H7 (cell line): ENCODE results near the gene STXBP3. TPM values are rescaled to one million over a fixed set of nuclear protein-coding genes. Genes with fewer than 3 reads are reported as not detected.
"Not testable (repeated sequence)": the region's sequence is repeated elsewhere in the genome, so short reads cannot be mapped to it uniquely, and the experiment has no call there.

Experiments used
- DNase-seq: peaks from one replicate; pipeline ENCODE4 v3.0.0; 2012
- H3K27me3 ChIP-seq: 2 replicates; pipeline ENCODE4 v1.6.0; 2011; ENCODE audit warnings: mild to moderate bottlenecking, low read length; ENCODE audit not compliant: control insufficient read depth, insufficient read depth
- H3K36me3 ChIP-seq: replicated peaks from 2 replicates; pipeline ENCODE4 v1.5.1; 2011; ENCODE audit warnings: low read length; ENCODE audit not compliant: control insufficient read depth, insufficient read depth
- H3K4me3 ChIP-seq: 2 replicates; pipeline ENCODE4 v1.5.1; 2011; ENCODE audit warnings: low read depth, mild to moderate bottlenecking, control low read depth, low read length, moderate library complexity; ENCODE audit not compliant: insufficient read depth
- total RNA-seq: library from RNA; depleted of rRNA; stranded (reverse); fragments of >200 nt; shearing (Covaris generic); gene quantifications from 2 replicates; pipeline ENCODE4 v1.2.3, GENCODE V29; 2014

STXBP3 gene
- total RNA-seq, 1 experiment from 2014 or later = 31.0 TPM

DNA sequence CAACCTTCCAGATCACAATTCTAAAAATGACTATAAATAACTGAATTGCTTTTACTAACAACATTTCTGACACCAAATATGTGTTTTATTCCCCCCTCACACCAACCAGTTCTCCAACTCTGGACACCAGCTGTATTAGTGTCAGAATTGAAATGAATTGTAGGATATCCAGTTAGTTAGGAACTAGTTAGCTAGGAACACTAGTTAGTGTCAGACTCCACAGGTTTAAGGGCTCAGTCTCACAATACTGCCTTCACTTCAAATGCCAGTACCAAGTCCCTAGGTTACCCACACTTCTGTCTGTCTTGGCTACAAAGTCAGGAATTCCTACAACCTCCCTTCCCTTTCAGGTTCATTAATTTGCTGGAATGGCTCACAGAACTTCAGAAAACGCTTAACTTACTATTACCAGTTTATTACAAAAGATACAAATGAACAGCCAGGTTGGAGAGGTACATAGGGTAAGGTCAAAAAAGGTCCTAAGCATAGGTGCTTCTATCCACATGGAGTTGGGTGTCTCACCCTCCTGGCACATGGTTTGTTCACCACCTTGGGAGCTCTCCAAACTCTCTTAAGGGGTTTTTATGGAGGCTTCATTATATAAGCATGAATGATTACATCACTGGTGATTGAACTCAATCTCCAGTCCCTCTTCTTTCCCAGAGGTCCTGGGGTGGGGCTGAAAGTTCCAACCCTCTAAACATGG is 4.2 kb downstream of the STXBP3 start:
- DNase-seq = no peak
- no peaks in the 10 kb centered on the region; the same call in 1 of the 2 replicates for H3K36me3 ChIP-seq
- H3K27me3 ChIP-seq = peaks cover 2% of the 10 kb centered on the region; the same call in 1 of the 2 replicates

DNA sequence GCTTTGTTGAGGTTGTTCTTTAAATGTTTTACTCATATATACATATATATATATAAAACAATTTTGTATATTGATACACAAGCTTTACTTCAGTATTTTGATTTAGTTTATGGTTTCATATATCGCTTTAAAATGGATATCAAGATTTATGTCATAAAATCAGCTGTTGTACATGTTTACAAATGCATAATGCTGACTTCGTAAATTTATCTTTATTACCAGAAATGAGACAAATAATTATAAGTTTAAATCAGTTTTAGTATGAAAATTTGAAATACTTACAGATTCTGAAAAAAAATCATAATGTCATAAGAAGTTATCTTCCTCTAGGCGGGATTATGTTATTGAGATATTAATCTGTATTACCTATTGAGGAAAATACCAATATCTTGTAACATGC is 6.9 kb downstream of the STXBP3 start:
- no peaks in the 10 kb centered on the region for H3K27me3 ChIP-seq

More for the DNA sequence above, 4.2 kb downstream of the STXBP3 start:
- no peak overlapping the region for H3K4me3 ChIP-seq

DNA sequence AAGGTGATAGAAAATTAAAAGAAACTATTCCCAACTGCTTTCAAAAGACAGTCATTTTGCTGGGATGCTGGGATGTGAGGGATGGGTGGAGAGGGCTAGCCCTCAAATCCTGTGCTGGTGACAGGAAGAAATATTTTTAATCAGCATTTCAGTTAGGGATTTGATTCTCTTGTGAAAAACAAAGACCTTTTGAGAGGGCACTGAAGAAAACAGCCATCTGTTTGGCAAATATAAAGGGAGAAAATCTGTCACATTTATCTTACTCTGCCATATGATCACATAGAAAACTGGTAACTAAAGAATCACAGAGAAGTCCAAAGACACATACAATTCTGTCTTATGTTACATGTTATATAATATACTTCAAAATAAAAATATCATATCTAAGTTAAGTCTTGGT is 12.3 kb downstream of the STXBP3 start:
- Histone ChIP-seq H3K4me3 (no peak overlapping the region), H3K36me3 (peaks cover 6% of the 10 kb centered on the region), H3K27me3 (no peaks in the 10 kb centered on the region)
- no peak for DNase-seq

More for the DNA sequence above, 6.9 kb downstream of the STXBP3 start:
- DNase-seq = no peak
- Histone ChIP-seq H3K4me3 (no peak overlapping the region), H3K36me3 (peaks cover 3% of the 10 kb centered on the region; the same call in 1 of the 2 replicates)

DNA sequence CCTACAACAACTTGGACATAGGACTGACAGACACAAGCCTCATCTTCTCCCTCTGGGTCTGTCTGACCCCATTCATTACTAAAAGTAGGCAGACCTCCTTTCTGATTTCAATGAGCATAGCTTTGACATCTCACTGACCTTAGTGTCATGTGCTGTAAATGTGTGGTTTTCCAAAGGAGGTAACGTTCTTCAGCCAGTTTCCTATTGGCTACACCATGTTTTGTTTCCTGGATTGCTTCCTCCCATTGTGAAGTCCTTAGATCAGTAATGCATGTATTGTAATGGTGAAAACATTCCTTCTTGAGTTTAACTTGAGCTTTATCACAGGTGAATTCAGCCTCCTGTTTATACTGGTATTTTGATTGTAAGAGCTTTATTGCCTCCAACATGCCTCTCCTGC is 20.6 kb downstream of the STXBP3 start:
- no peak overlapping the region for H3K4me3 ChIP-seq
- no peaks in the 10 kb centered on the region for H3K27me3 ChIP-seq
- DNase-seq = no peak
- H3K36me3 ChIP-seq = peaks cover 3% of the 10 kb centered on the region

DNA sequence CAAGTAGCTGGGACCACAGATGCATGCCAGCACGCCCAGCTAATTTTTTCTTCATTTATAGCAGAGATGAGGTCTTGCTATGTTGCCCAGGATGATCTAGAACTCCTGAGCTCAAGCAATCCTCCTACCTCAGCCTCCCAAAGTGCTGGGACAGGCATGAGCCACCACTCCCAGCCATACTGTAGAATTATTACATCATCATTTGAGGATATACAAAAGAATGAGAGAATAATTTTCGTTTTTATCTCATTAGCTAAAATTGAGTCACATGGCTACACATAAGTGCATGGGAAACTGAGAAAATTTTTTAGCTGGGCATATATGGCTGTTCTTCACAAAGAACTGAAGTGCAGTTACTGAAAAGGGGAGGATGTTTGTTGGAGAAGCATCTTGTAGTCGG is 21.2 kb downstream of the STXBP3 start:
- DNase-seq = no peak
- Histone ChIP-seq H3K36me3 (peaks cover under 1% of the 10 kb centered on the region), H3K27me3 (no peaks in the 10 kb centered on the region), H3K4me3 (no peak overlapping the region)

DNA sequence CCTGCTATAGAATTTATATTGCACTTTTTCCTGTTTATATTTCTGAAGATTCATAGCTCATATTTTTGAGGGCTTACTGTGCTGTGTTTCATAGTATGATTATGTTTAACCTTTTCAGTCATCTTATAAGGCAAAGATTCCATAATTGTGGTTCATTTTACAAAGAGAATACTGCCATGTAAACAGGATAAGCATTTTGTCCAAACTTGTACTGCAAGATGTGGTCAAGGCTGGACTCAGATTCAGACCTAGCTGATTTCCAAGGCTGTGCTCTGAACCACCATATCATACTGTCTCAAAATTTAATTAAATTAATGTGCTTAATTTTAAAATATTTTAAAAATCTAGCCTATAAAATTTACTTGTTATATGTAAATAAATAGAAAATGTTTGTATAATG is 31.4 kb downstream of the STXBP3 start:
- H3K4me3 ChIP-seq = no peak overlapping the region
- peaks cover 3% of the 10 kb centered on the region for H3K36me3 ChIP-seq
- no peaks in the 10 kb centered on the region for H3K27me3 ChIP-seq
- no peak for DNase-seq

DNA sequence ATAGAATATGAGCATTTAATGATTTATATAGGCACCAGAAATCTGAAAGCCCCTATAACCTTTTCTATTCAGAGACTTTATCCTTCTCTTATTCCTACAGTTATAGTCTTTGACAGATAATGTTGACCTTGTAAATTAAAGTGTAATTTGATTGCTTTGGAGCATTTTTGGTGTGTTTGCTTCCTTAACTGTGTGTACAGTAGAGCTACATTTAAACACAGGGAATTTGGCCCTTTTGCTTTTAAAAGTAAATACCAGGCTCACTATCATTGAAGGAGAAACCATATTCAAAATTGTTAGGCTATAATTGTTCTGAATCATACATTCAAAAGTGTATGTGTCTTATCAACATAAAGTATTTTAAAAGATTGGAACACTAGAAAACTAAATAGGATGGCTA is 33.0 kb downstream of the STXBP3 start:
- no peak for DNase-seq
- Histone ChIP-seq H3K36me3 (no peaks in the 10 kb centered on the region; the same call in none of the 2 replicates), H3K4me3 (no peak overlapping the region), H3K27me3 (no peaks in the 10 kb centered on the region)

DNA sequence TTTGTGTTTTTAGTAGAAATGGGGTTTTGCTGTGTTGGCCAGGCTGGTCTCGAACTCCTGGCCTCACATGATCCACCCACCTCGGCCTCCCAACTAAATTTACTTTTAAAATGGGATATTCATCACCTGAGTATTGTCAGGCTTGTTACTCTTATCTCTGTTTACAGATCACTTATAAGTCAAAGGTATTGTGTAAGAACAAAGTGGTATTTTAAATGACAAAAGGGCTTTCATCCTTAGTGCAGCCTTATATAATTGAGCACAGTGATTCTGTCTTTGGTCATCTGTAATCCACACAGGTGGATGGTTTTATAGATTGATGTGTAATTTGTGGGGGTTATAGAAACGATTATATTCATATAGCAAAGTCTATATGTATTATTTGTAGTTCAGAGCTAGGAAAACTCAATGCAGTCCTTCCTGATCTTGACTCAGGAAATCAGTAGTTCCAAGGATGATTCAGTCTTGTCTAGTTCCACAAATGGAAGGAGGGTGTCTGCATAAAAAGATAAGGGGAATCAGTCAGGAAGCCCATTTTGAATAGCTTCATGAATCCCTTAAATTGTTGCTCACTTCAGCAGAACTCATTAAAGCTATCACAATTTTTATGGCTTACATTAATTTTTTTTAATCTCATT is 34.6 kb downstream of the STXBP3 start:
- H3K4me3 ChIP-seq = no peak overlapping the region
- no peaks in the 10 kb centered on the region for H3K27me3 ChIP-seq
- peaks cover 3% of the 10 kb centered on the region for H3K36me3 ChIP-seq
- DNase-seq = no peak

DNA sequence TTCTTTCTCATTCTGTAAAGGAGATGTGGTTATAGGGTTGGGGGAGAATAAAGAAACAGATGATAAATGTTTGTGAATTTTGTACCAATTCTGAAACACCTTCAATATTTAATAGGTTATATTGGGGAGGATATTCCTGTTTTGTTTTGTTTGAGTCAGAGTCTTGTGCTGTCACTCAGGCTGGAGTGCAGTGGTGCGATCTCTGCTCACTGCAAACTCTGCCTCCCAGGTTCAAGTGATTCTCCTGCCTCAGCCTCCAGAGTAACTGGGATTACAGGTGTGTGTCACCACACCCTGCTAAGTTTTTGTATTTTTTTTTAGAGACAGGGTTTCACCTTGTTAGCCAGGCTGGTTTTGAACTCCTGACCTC is 35.1 kb downstream of the STXBP3 start:
- H3K36me3 ChIP-seq, DNase-seq, H3K4me3 ChIP-seq, H3K27me3 ChIP-seq: not testable (repeated sequence)

DNA sequence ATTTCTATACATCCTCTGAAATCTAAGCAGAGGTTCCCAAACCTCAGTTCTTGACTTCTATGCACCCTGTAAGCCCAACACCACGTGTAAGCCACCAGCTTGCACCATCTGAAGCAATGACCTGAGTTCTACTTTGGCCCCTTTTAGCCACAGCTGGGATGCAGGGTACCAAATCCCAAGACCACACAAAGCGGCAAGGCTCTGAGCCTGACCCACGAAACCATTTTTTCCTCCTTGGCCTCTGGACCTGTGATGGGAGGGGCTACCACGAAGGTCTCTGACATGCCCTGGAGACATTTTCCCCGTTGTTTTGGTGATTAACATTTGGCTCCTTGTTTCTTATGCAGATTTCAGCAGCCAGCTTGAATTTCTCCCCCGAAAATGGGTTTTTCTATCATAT is 38.8 kb downstream of the STXBP3 start:
- no peak for DNase-seq
- H3K36me3 ChIP-seq = peaks cover 3% of the 10 kb centered on the region
- no peaks in the 10 kb centered on the region for H3K27me3 ChIP-seq
- H3K4me3 ChIP-seq = no peak overlapping the region

DNA sequence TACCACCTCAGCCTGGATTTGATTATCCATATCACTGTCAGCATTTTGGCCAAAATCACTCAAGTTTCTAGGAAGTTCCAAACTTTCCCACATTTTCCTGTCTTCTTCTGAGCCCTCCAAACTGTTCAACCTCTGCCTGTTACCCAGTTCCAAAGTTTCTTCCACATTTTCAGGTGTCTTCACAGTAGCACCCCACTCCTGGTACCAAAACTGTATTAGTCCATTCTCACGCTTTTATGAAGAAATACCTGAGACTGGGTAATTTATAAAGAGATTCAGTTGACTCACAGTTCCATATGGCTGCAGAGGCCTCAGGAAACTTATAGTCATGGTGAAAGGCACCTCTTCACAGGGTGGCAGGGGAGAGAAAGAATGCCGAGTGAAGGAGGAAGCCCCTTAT is 39.4 kb downstream of the STXBP3 start:
- H3K4me3 ChIP-seq = no peak overlapping the region
- no peak for DNase-seq
- peaks cover 3% of the 10 kb centered on the region for H3K36me3 ChIP-seq
- no peaks in the 10 kb centered on the region for H3K27me3 ChIP-seq

DNA sequence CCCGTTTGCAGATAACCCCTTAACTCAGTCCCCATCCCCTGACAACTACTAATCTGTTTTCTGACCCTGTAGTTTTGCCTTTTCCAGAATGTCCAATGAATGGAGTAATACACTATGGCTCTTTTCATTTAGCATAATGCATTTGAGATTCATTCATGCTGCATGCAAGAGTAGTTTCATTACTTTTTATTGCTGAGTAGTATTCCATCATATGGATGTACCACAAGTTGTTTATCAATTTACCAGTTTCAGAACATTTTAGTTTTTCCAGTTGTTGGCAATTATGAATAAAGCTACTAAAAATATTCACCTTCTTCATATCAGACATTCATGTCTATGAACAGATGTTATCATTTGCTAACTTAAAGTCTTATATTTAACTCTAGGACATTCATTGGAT is 45.3 kb downstream of the STXBP3 start:
- no peak for DNase-seq
- Histone ChIP-seq H3K36me3 (peaks cover 6% of the 10 kb centered on the region), H3K27me3 (no peaks in the 10 kb centered on the region), H3K4me3 (no peak overlapping the region)

DNA sequence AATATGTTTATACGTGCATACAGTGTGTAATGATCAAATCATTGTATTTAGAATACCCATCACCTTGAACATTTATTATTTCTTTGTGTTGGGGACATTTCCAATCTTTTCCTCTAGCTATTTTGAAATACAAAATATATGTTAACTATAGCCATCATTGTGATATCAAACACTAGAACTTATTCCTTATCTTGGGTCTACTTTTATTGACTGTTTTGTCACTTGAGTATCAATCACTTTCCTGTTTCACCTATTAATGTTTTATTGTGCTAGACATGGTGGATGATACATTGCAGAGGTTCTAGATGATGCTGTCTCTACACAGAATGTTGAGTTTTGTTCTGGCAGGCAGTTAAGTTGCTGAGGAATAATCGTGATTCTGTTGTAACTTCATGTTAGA is 45.9 kb downstream of the STXBP3 start:
- no peak for DNase-seq
- H3K27me3 ChIP-seq = no peaks in the 10 kb centered on the region
- H3K36me3 ChIP-seq = peaks cover 6% of the 10 kb centered on the region
- no peak overlapping the region for H3K4me3 ChIP-seq

DNA sequence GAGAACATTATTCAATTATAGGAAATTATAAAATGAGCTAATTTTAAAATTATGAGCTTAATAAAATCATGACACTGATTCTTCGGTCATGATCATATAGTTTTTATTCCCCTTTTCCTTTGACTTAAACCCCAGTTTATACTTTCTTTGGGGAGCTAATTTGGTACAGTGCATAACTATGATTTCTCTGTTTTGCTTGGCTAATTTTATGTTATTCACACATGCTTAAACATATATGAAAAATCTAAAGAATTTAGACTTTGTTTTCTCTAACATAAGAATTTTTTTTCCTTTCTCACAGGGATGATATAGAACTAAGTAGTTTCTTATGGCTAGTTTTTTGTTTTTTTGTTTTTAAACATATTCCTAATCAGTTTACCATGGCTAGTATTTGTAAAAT is 52.5 kb downstream of the STXBP3 start:
- H3K27me3 ChIP-seq = no peaks in the 10 kb centered on the region
- peaks cover 5% of the 10 kb centered on the region for H3K36me3 ChIP-seq
- no peak overlapping the region for H3K4me3 ChIP-seq
- DNase-seq = no peak

DNA sequence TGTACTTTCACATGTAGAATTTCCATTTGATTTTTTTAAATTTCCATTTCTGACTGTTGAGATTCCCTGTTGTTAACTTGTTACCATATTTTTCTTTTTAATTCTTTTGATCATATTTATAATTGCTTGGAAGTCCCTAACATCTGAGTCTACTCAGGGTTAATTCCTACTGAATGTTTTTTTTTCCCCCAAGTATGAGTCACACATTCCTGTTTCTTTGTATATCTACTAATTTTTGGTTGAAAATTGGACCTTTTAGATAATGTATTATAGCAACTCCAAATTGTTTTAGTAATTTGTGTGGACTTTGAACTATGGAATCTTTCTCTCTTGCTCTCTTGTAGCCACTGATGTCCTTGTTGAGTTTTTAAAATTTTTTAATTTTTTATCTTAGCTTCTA is 54.6 kb downstream of the STXBP3 start:
- Histone ChIP-seq H3K36me3 (no peaks in the 10 kb centered on the region), H3K27me3 (no peaks in the 10 kb centered on the region), H3K4me3 (no peak overlapping the region)
- no peak for DNase-seq
